K562 (cell line): ENCODE measurements around the gene DNAJB1. TPM values are rescaled to one million over a fixed set of nuclear protein-coding genes. Genes with fewer than 3 reads are reported as not detected.
A peak's percentile ranks its signal among the peaks of the same experiment; 100 is the strongest.

Experiments
- E2F6 ChIP-seq, 2 experiments: IDR thresholded peaks; 2 replicates each; pipeline ENCODE4 v1.6.1; 2011; ENCODE audit warnings: borderline replicate concordance in 1 of 2, control low read depth in 1 of 2, low read depth in 1 of 2, low read length in 1 of 2, mild to moderate bottlenecking in 1 of 2, mixed read lengths in 1 of 2, moderate library complexity in 1 of 2; ENCODE audit not compliant: insufficient read depth in 1 of 2, insufficient read length in 1 of 2, poor library complexity in 1 of 2, severe bottlenecking in 1 of 2; ENCODE audit errors: extremely low read depth in 1 of 2
- MAZ ChIP-seq, 2 experiments: fragments of 450-650 bp in 1 of 2; sonication (generic) in 1 of 2; formaldehyde crosslinking; IDR thresholded peaks in 1 of 2; conservative IDR thresholded peaks in 1 of 2; 2 replicates each; pipeline versions ENCODE4 v1.4.0 to v1.5.0; 2020; ENCODE audit warnings: mild to moderate bottlenecking in 1 of 2, missing genetic modification reagents in 1 of 2
- PRDM10 ChIP-seq: fragments of 450-650 bp; IDR thresholded peaks from 2 replicates; pipeline ENCODE4 v1.6.1; 2018; ENCODE audit not compliant: partially characterized antibody
- polyA plus RNA-seq, 8 experiments: library from polyadenylated mRNA; depleted of rRNA in 4 of 8; stranded (reverse) in 5 of 8; unstranded in 3 of 8; fragments of >200 nt; fragmentation: Nextera tagmentation in 2 of 8; fragmentation: Illumina TruSeq in 1 of 8; extraction: Ambion mirVana in 2 of 8; extraction: Trizol in 1 of 8; gene quantifications; 2 replicates each; pipeline versions ENCODE4 v1.2.1 to v1.2.3, GENCODE V29; 2011 to 2014; ENCODE audit warnings: inconsistent platforms in 1 of 8, missing spikeins in 1 of 8
- total RNA-seq, 7 experiments: library from RNA; depleted of rRNA in 6 of 7; stranded (reverse); fragments of >200 nt in 6 of 7; fragmentation: Illumina TruSeq in 2 of 7; extraction: Trizol in 2 of 7; gene quantifications; 2 replicates each; pipeline versions ENCODE4 v1.2.1 to v1.2.3, GENCODE V29; 2011 to 2021; ENCODE audit warnings: low replicate concordance in 1 of 7
- TF ChIP-seq, protein P1 (sequence below), 2 experiments: fragments of 450-650 bp; formaldehyde crosslinking in 1 of 2; IDR thresholded peaks; 2 replicates each; pipeline versions ENCODE4 v1.4.0 to v1.6.1; 2014 to 2020; ENCODE audit warnings: mild to moderate bottlenecking in 2 of 2, borderline replicate concordance in 1 of 2, low read depth in 1 of 2
- TF ChIP-seq, protein P2 (sequence below), 3 experiments: IDR thresholded peaks in 2 of 3; conservative IDR thresholded peaks in 1 of 3; 2 replicates each; pipeline ENCODE4 v1.5.1; 2011 to 2012; ENCODE audit warnings: low read length in 3 of 3, mild to moderate bottlenecking in 3 of 3, control low read depth in 2 of 3, improper control_type of control experiment in 1 of 3, inconsistent platforms in 1 of 3, low read depth in 1 of 3, mixed read lengths in 1 of 3, moderate library complexity in 1 of 3; ENCODE audit not compliant: insufficient read depth in 2 of 3

DNAJB1 gene
- total and polyA plus RNA-seq, 9 of the 15 experiments (the other 6 are each of a cell fraction or from before 2014, with no cell fraction given): 13.2 to 113 (median 62.1) TPM

- TF ChIP-seq E2F6 (IDR thresholded peaks at IDR 0.05; ENCODE audit: borderline replicate concordance in 1 of 2, extremely low read depth in 1 of 2, insufficient read depth in 1 of 2, insufficient read length in 1 of 2, low read depth in 1 of 2, low read length in 1 of 2, poor library complexity in 1 of 2, severe bottlenecking in 1 of 2) (peak in 1 of 2 experiments; percentile 24), MAZ (CRISPR knock-in tag; conservative IDR thresholded peaks at IDR 0.05 in 1 of 2, IDR thresholded peaks at IDR 0.05 in 1 of 2) (no peak), PRDM10 (peak; percentile 38)
- TF ChIP-seq, protein P1, sequence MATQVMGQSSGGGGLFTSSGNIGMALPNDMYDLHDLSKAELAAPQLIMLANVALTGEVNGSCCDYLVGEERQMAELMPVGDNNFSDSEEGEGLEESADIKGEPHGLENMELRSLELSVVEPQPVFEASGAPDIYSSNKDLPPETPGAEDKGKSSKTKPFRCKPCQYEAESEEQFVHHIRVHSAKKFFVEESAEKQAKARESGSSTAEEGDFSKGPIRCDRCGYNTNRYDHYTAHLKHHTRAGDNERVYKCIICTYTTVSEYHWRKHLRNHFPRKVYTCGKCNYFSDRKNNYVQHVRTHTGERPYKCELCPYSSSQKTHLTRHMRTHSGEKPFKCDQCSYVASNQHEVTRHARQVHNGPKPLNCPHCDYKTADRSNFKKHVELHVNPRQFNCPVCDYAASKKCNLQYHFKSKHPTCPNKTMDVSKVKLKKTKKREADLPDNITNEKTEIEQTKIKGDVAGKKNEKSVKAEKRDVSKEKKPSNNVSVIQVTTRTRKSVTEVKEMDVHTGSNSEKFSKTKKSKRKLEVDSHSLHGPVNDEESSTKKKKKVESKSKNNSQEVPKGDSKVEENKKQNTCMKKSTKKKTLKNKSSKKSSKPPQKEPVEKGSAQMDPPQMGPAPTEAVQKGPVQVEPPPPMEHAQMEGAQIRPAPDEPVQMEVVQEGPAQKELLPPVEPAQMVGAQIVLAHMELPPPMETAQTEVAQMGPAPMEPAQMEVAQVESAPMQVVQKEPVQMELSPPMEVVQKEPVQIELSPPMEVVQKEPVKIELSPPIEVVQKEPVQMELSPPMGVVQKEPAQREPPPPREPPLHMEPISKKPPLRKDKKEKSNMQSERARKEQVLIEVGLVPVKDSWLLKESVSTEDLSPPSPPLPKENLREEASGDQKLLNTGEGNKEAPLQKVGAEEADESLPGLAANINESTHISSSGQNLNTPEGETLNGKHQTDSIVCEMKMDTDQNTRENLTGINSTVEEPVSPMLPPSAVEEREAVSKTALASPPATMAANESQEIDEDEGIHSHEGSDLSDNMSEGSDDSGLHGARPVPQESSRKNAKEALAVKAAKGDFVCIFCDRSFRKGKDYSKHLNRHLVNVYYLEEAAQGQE (IDR thresholded peaks at IDR 0.05; ENCODE audit: borderline replicate concordance): peak; percentile 23; the same call in 1 of the 2 replicates
- TF ChIP-seq, protein P1 (CRISPR knock-in tag; IDR thresholded peaks at IDR 0.05; ENCODE audit: low read depth): no peak
- TF ChIP-seq, protein P2, sequence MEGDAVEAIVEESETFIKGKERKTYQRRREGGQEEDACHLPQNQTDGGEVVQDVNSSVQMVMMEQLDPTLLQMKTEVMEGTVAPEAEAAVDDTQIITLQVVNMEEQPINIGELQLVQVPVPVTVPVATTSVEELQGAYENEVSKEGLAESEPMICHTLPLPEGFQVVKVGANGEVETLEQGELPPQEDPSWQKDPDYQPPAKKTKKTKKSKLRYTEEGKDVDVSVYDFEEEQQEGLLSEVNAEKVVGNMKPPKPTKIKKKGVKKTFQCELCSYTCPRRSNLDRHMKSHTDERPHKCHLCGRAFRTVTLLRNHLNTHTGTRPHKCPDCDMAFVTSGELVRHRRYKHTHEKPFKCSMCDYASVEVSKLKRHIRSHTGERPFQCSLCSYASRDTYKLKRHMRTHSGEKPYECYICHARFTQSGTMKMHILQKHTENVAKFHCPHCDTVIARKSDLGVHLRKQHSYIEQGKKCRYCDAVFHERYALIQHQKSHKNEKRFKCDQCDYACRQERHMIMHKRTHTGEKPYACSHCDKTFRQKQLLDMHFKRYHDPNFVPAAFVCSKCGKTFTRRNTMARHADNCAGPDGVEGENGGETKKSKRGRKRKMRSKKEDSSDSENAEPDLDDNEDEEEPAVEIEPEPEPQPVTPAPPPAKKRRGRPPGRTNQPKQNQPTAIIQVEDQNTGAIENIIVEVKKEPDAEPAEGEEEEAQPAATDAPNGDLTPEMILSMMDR (IDR thresholded peaks at IDR 0.05 in 2 of 3, conservative IDR thresholded peaks at IDR 0.05 in 1 of 3; ENCODE audit: insufficient read depth in 2 of 3, low read depth in 1 of 3, low read length in 3 of 3): peak in 2 of 3 experiments; percentile 13 to 33; a peak in 1 of 6 replicates
Measured at GRCh38 chr19:14550201-14550754, 32.1 kb upstream of the DNAJB1 start (continued).
